Liver (tissue), 3 donors: ENCODE measurements around the gene RRN3.
"Not testable (repeated sequence)": the region's sequence is repeated elsewhere in the genome, so short reads cannot be mapped to it uniquely, and the experiment has no call there.

ENCODE experiments used
- HNF4A ChIP-seq, 2 donors: conservative IDR thresholded peaks; 2 replicates each; pipeline ENCODE4 v1.6.1; 2016; ENCODE audit warnings: antibody characterized with exemption in 2 of 2, mild to moderate bottlenecking in 2 of 2
- HNF4G ChIP-seq: IDR thresholded peaks from 2 replicates; pipeline ENCODE4 v1.6.1; 2016; ENCODE audit warnings: antibody characterized with exemption
- JUND ChIP-seq, 2 donors: IDR thresholded peaks; 2 replicates each; pipeline ENCODE4 v1.6.1; 2016; ENCODE audit warnings: antibody characterized with exemption in 2 of 2
- RAD21 ChIP-seq, 2 donors: IDR thresholded peaks; 2 replicates each; pipeline ENCODE4 v1.6.1; 2016; ENCODE audit warnings: antibody characterized with exemption in 2 of 2, mild to moderate bottlenecking in 2 of 2
- YY1 ChIP-seq: IDR thresholded peaks from 2 replicates; pipeline ENCODE4 v1.6.1; 2016; ENCODE audit warnings: antibody characterized with exemption, mild to moderate bottlenecking
- TF ChIP-seq, protein P1 (sequence below): fragments of 150-350 bp; IDR thresholded peaks from 2 replicates; pipeline ENCODE4 v1.5.1; 2017; ENCODE audit warnings: improper control_type of control experiment, low read depth, low read length; ENCODE audit not compliant: missing input control
- TF ChIP-seq, protein P2 (sequence below): IDR thresholded peaks from 2 replicates; pipeline ENCODE4 v1.6.1; 2016; ENCODE audit warnings: antibody characterized with exemption, mild to moderate bottlenecking
- TF ChIP-seq, protein P3 (sequence below): IDR thresholded peaks from 2 replicates; pipeline ENCODE4 v1.6.1; 2016; ENCODE audit warnings: antibody characterized with exemption
- TF ChIP-seq, protein P4 (sequence below): IDR thresholded peaks from 2 replicates; pipeline ENCODE4 v1.6.1; 2016; ENCODE audit warnings: antibody characterized with exemption
- donor health status: healthy.
- donor health status: healthy.

DNA sequence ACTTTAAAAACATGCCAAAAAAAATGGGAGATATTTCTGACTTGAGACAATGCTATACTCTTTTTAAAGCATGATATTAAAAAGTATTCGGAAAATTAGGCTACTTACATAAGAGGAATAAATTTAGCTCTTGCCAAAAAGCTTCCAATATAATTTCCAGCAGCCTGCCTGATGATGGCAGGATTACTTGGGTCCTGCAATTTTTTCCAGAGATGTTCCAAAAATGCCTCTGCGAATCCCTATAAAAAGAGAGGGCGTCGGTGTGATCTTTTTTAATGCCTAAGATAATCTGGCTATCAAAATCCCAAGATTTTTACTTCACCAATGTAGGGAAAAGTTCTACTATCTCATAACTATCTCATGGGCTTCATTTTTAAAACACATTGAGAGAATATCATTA is 23.1 kb downstream of the RRN3 start:
- TF ChIP-seq, protein P1, sequence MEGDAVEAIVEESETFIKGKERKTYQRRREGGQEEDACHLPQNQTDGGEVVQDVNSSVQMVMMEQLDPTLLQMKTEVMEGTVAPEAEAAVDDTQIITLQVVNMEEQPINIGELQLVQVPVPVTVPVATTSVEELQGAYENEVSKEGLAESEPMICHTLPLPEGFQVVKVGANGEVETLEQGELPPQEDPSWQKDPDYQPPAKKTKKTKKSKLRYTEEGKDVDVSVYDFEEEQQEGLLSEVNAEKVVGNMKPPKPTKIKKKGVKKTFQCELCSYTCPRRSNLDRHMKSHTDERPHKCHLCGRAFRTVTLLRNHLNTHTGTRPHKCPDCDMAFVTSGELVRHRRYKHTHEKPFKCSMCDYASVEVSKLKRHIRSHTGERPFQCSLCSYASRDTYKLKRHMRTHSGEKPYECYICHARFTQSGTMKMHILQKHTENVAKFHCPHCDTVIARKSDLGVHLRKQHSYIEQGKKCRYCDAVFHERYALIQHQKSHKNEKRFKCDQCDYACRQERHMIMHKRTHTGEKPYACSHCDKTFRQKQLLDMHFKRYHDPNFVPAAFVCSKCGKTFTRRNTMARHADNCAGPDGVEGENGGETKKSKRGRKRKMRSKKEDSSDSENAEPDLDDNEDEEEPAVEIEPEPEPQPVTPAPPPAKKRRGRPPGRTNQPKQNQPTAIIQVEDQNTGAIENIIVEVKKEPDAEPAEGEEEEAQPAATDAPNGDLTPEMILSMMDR = not testable (repeated sequence)
- not testable (repeated sequence) for TF ChIP-seq RAD21 (IDR thresholded peaks at IDR 0.05); JUND (IDR thresholded peaks at IDR 0.05); YY1; HNF4A (conservative IDR thresholded peaks at IDR 0.05); HNF4G
- TF ChIP-seq, protein P2, sequence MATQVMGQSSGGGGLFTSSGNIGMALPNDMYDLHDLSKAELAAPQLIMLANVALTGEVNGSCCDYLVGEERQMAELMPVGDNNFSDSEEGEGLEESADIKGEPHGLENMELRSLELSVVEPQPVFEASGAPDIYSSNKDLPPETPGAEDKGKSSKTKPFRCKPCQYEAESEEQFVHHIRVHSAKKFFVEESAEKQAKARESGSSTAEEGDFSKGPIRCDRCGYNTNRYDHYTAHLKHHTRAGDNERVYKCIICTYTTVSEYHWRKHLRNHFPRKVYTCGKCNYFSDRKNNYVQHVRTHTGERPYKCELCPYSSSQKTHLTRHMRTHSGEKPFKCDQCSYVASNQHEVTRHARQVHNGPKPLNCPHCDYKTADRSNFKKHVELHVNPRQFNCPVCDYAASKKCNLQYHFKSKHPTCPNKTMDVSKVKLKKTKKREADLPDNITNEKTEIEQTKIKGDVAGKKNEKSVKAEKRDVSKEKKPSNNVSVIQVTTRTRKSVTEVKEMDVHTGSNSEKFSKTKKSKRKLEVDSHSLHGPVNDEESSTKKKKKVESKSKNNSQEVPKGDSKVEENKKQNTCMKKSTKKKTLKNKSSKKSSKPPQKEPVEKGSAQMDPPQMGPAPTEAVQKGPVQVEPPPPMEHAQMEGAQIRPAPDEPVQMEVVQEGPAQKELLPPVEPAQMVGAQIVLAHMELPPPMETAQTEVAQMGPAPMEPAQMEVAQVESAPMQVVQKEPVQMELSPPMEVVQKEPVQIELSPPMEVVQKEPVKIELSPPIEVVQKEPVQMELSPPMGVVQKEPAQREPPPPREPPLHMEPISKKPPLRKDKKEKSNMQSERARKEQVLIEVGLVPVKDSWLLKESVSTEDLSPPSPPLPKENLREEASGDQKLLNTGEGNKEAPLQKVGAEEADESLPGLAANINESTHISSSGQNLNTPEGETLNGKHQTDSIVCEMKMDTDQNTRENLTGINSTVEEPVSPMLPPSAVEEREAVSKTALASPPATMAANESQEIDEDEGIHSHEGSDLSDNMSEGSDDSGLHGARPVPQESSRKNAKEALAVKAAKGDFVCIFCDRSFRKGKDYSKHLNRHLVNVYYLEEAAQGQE = not testable (repeated sequence)
- TF ChIP-seq, protein P3, sequence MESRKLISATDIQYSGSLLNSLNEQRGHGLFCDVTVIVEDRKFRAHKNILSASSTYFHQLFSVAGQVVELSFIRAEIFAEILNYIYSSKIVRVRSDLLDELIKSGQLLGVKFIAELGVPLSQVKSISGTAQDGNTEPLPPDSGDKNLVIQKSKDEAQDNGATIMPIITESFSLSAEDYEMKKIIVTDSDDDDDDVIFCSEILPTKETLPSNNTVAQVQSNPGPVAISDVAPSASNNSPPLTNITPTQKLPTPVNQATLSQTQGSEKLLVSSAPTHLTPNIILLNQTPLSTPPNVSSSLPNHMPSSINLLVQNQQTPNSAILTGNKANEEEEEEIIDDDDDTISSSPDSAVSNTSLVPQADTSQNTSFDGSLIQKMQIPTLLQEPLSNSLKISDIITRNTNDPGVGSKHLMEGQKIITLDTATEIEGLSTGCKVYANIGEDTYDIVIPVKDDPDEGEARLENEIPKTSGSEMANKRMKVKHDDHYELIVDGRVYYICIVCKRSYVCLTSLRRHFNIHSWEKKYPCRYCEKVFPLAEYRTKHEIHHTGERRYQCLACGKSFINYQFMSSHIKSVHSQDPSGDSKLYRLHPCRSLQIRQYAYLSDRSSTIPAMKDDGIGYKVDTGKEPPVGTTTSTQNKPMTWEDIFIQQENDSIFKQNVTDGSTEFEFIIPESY = not testable (repeated sequence)
- TF ChIP-seq, protein P4, sequence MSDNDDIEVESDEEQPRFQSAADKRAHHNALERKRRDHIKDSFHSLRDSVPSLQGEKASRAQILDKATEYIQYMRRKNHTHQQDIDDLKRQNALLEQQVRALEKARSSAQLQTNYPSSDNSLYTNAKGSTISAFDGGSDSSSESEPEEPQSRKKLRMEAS = not testable (repeated sequence)
